Bronchial epithelial cell (primary cell): ENCODE data around the gene NFAM1. TPM values are rescaled to one million over a fixed set of nuclear protein-coding genes. Genes with fewer than 3 reads are reported as not detected.

Experiments
- DNase-seq: peaks from one replicate; pipeline ENCODE4 v3.0.0-alpha.2; 2010; ENCODE audit warnings: low read depth
- FAIRE-seq: peaks from 2 replicates; lab custom pipeline; 2011; peaks lifted over from hg19 to GRCh38; lab: Jason Lieb, UNC
- H3K27me3 ChIP-seq: 2 replicates; pipeline ENCODE4 v1.5.1; 2011; ENCODE audit warnings: low read length; ENCODE audit not compliant: control insufficient read depth, insufficient read depth
- H3K36me3 ChIP-seq: 2 replicates; pipeline ENCODE4 v1.5.1; 2011; ENCODE audit warnings: low read length; ENCODE audit not compliant: control insufficient read depth, insufficient read depth
- H3K4me3 ChIP-seq: 2 replicates; pipeline ENCODE4 v1.5.1; 2011; ENCODE audit warnings: mild to moderate bottlenecking, low read depth, low read length, control low read depth
- total RNA-seq: library from RNA; depleted of rRNA; stranded (reverse); fragments of >200 nt; gene quantifications from 2 replicates; pipeline ENCODE4 v1.2.1, GENCODE V29; 2014
- TF ChIP-seq, protein P1 (sequence below): IDR thresholded peaks from 2 replicates; pipeline ENCODE4 v1.5.1; 2011; ENCODE audit warnings: mild to moderate bottlenecking, moderate library complexity, low read length, control low read depth, inconsistent platforms; ENCODE audit not compliant: insufficient read depth, severe bottlenecking

NFAM1 gene
- total RNA-seq, 1 donor from 2014 or later: not detected

DNA sequence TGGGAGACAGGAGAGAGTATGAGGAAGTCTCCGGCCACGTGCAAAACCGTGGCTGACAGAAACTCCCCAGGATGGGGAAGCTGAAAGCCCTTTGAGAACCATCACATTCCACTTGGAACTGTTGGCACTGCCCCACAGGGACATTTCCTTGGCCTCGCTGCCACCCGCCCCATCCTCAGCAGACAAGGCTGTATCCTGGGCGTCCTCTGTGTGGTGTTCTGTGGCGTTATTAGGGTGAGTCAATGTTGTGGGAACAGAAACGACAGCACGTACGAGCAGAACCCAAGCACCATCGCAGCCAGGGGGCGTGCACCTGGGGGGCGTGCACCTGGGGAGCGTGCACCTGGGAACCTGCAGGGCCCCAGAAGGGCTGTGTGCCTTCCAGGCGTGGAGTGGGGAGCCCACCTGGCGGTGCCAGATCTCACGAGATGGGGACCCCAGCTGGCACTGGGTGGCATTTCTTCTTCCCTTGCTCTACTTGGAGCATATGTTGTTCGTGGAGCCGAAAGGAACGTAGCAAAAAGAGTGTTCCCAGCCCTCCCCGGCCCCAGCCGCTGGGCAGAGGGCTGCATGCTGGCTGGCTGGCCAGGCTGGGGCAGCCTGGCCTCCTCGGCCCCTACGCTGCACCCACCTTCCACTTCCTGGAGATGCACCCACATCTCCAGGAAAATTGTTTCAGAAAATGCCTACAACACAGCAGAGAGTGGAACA is 35.4 kb downstream of the NFAM1 start:
- Histone ChIP-seq H3K27me3 (no peaks in the 10 kb centered on the region), H3K4me3 (no peak overlapping the region), H3K36me3 (no peaks in the 10 kb centered on the region)
- TF ChIP-seq, protein P1, sequence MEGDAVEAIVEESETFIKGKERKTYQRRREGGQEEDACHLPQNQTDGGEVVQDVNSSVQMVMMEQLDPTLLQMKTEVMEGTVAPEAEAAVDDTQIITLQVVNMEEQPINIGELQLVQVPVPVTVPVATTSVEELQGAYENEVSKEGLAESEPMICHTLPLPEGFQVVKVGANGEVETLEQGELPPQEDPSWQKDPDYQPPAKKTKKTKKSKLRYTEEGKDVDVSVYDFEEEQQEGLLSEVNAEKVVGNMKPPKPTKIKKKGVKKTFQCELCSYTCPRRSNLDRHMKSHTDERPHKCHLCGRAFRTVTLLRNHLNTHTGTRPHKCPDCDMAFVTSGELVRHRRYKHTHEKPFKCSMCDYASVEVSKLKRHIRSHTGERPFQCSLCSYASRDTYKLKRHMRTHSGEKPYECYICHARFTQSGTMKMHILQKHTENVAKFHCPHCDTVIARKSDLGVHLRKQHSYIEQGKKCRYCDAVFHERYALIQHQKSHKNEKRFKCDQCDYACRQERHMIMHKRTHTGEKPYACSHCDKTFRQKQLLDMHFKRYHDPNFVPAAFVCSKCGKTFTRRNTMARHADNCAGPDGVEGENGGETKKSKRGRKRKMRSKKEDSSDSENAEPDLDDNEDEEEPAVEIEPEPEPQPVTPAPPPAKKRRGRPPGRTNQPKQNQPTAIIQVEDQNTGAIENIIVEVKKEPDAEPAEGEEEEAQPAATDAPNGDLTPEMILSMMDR: peak; percentile 44
- FAIRE-seq (no peak), DNase-seq (peak; percentile 35)

DNA sequence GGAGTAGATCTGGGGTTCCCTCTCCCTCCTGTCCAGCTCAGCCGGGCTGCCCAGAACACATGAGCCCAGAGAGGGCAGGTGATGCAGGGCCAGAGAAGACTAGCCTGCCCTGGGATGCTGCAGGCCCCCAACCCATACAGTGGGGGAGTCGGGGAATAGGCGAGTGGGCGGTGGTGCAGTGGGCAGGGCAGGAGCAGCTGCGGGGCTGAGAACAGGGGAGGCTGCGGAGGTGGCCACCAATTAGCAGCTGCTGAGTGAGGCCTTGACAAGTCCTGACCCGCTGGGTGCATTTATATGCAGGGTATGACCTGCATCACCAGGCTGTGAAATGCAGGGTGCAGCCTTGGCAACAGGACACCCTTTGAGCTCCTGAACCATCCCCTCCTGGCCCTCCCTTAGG is 43.1 kb downstream of the NFAM1 start:
- DNase-seq: peak; percentile 72
- H3K27me3 ChIP-seq: no peaks in the 10 kb centered on the region
- H3K4me3 ChIP-seq: no peak overlapping the region
- TF ChIP-seq, protein P1: no peak
- H3K36me3 ChIP-seq: no peaks in the 10 kb centered on the region
- no peak for FAIRE-seq

DNA sequence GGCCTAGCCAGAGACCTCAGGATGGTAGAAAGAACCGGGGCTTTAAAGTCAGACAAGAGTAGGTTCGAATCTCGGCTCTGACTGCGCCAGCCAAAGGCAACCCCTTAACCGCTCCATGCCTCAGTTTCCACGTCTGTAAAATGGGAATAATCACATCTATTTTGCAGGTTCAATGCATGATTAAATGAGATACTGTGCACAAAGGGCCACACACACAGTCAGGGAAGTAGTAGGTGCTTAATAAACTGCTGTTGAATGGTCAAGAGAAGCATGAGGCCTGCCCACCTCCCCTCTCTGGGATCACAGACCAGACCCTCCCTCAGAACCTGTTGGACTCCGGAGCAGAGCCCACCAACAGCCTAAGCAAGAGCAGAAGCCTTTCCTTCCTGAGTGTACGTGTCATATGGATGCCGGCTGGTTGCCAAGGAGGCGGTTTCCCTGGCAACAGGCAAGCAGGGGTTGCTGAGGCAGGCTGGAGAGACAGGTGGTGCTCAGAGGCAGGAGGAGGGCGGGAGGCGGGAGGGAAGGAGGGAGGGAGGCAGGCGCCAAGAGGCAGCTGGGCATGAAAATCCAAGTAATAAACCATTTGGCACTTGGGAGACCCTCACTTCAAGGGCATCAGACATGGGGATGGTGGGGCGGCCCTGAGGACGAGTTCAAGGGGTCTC is 43.9 kb downstream of the NFAM1 start:
- Histone ChIP-seq H3K27me3 (no peaks in the 10 kb centered on the region), H3K4me3 (no peak overlapping the region), H3K36me3 (no peaks in the 10 kb centered on the region)
- DNase-seq (peak; percentile 51), FAIRE-seq (no peak)
- TF ChIP-seq, protein P1: no peak

DNA sequence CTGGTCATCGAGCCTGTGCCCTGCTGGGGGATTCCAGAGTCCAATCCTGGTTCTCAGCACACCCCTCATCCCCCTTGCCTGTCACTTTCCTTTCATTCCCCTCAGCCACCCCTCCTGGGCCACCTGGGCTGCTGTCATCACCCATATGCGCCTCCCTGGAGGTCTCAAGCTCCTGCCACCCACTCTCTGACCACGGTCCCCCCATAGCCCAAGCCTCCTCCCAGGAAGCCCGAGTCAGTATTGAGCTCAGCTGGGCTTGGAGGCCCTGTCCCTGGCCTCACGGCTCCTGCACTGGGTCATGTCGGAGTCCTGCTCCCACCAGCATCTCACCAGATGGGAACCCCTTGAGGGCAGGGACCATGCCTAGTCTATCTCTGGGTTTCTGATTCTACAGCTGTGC is 44.6 kb downstream of the NFAM1 start:
- no peaks in the 10 kb centered on the region for H3K36me3 ChIP-seq
- H3K4me3 ChIP-seq: no peak overlapping the region
- no peak for DNase-seq
- TF ChIP-seq, protein P1: no peak
- no peak for FAIRE-seq
- H3K27me3 ChIP-seq: no peaks in the 10 kb centered on the region

DNA sequence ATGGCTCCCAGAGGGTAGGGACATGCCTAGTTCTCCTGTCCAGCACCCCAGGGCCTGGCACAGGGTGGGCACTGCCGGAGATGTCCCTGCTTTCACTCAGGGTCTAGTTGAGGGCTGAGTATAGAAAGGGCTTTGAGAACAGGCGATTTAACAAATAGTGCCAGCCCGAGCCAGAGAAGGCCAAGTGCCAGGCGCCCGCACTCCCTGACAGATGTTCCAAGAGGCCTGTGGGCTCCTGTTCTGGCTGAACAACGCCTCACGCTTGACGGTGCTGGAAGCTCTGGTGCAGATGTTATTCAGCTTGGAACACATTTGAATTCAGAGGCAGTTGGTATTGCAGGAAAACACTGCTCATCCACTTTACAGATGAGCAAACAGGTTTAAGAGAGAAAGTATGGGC is 46.5 kb downstream of the NFAM1 start:
- peaks cover 1% of the 10 kb centered on the region for H3K27me3 ChIP-seq
- H3K4me3 ChIP-seq: no peak overlapping the region
- FAIRE-seq (no peak), DNase-seq (no peak)
- TF ChIP-seq, protein P1: no peak
- H3K36me3 ChIP-seq: no peaks in the 10 kb centered on the region

DNA sequence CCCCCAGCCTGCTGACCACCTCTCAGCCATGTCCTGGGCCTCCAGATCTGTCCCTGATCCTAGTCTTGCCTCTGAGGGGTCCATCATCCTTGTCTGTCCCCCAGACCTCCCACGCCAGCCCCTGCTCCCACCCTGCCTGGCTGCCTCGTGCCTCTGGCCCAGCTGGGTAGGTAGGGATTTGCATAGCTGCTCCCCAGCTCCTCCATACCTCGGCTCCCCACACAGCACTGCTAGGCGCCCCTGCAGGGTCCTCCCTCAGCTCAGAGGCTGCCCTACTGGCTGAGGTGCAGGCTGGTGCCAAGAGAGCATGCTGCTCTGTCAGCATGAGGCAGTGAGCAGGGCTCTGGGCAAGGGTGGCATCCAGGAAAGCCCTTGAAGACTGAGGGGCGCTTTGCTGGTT is 47.7 kb downstream of the NFAM1 start:
- no peaks in the 10 kb centered on the region for H3K36me3 ChIP-seq
- DNase-seq (no peak), FAIRE-seq (no peak)
- H3K27me3 ChIP-seq: peaks cover 1% of the 10 kb centered on the region
- TF ChIP-seq, protein P1: no peak
- no peak overlapping the region for H3K4me3 ChIP-seq
